ENCODE results near the gene RNF187.
"Not testable (repeated sequence)": the region's sequence is repeated elsewhere in the genome, so short reads cannot be mapped to it uniquely, and the experiment has no call there.

Gene RNF187

GRCh38 chr1:228460821-228461220 is 26.4 kb upstream of the RNF187 start:
- no peak for DNase-seq

GRCh38 chr1:228462560-228462959 is 24.6 kb upstream of the RNF187 start:
- DNase-seq: no peak

- DNase-seq: no peak
These were observed 24.1 kb upstream of the RNF187 start for GRCh38 chr1:228463009-228463558.

GRCh38 chr1:228463559-228464455 is 23.4 kb upstream of the RNF187 start:
- DNase-seq: peak; percentile 56 to 68

DNA sequence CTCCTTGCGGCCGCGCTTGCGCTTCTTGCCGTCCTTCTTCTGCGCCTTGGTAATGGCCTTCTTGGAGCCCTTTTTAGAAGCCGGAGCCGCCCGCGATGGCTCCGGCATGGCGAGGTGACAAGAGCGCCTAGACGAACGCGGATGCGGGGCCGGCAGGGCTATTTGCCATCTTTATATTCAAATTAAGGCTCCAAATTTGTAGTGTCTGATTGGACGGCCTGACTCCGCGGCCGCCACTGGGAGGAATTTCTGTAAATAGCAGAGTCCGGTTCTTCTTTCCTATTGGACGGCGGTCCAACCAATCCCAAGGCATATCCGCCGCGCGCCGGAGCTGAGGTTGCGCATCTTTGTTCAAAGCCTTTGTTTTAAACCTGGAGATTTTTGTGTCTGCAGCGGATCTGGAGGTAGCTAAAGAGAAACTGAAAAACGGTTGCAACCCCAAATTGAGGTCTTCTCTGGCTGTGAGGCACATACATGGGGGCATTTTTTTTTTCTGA is 22.6 kb upstream of the RNF187 start:
- peak; percentile 89 to 94 for DNase-seq

DNA sequence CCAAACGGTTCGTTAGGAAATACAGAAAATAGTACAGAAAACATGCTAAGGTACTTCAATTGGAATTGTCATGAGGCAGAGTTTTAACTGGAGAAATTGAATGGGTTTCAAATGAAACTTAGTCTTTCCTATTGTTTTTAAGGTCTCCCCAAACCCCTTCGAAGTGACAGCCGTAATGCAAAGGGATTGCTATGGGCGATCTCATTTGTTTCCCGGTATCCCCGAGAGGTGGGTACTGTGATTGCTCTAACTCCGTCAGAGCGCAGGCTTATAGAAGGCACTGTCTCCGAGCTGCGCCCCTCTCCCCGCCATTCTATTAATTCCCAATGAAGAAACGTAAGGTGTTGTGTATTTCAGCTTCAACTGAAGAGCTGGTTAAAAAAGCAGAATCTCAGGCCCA is 22.0 kb upstream of the RNF187 start:
- no peak for DNase-seq

DNA sequence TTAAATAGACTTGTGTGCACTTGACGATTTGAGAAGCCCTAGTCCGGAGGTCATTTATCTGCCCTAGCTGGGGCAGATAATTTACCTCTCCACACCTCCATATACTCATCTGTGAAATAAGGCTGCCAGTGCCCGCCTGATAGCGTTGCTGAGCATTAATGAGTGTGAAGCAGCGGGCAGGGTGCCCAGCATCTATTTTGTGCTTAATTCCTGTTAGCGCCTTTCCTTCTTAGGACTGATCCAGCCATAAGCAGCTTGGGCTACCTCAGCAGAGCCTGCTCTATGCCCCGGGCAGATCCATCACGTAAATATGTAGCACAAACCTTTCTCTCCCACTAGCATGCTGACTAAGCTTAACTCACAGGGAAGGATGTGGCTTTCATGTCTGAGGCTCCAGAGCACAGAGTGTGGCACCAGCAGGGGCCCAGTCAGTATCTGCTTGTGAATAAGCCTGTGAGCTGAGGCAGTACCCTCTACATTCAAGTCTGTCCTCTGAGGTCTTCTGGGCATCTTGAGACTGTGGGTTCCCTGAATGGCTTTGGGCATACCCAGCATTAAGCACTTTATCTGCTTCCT is 21.5 kb upstream of the RNF187 start:
- peak; percentile 10 to 39 for DNase-seq

DNA sequence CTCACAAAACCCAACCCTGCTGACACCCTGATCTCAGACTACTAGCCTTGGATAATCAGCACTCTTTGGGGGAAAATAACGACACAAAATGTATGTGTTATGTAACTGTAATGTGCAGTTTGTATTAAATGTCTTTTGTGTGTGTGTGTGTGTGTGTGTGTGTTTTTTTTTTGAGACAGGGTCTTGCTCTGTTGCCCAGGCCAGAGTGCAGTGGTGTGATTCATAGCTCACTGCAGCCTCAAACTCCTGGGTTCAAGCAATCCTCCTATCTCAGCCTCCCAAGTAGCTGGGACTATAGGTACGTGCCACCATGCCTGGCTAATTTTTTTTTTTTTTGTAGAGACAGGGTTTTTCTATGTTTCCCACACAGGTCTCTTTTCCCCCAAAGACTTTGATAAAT is 19.0 kb upstream of the RNF187 start:
- DNase-seq: not testable (repeated sequence)

DNA sequence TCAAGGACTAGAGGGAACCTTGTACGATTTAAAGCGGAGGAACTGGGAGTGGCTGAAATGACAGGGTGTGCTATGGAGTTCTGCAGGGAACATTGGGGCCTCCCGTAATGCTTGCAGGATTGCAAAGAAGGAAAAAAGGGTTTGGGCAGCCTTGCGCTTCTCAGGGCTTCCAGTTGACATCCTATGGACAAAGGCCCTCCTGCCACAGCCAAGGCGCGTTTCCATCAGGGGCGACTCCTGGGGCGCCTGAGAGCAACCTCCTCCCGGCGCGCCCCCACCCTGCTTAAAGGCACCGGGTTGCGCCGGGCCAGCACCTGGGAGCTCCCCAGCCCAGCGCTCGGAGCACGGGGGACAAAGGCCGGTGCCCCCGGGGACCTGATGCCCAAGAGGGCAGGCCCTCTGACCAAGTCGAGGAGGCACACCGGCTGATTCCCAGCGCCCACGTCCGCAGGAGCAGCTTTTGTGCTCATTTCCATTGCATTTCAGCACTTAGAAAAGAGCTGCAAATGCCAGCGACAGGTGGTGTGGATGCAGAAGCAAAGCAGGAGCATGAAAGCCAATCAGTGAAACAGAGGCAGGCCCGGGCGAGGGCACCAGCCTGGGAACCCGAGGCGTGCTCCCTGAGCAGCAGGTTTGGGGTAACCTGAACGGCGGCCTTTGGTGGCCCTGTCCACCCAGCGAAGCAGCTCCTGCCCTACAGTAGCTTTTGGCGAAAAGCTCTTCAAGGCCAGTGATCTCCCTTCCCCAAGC is 17.6 kb upstream of the RNF187 start:
- no peak for DNase-seq

DNA sequence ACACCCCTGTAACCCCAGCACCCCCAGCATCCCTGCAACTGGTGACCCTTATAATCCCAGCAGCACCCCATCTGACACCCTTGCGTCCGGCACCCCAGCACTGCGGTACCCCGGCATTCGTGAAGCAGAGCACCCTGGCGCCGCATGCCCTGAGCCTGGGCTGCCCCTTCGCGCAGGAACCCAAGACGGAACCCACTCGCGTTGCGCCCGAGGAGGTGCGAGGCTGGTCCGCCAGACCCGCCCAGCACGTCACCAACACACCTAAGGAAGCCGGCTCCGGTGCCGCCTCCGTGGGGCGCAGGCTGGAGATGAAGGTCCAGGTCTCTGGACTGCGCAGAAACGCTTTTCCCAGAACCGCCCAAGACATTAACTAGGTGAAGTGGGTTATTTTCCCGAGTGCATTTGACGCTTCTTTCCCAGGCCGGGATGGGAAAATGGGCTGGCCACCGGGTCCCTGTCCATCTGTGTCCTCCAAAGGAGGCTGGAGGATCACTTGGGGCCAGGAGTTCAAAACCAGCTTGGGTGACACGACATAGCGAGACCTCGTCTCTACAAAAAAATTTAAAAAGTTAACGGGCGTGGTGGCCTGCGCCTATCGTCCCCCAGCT is 15.9 kb upstream of the RNF187 start:
- no peak for DNase-seq

GRCh38 chr1:228471762-228472398 is 15.3 kb upstream of the RNF187 start:
- DNase-seq: peak; percentile 37 to 61

DNA sequence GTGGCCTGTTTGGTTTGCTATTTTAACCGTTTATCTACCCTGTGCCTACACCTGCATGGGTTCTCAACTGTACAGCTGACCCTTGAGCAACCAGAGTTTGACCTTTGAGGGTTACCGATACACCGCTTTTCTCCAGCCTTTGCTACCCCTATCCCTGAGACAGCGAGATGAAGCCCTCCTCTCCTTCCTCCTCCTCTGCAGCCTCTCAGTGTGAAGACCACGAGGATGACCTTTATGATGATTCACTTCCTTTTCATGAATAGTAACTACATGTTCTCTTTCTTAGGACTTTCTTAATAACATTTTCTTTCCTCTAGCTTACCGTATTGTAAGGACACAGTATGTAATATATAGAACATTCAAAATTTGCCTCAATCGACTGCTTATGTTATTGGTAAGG is 14.5 kb upstream of the RNF187 start:
- DNase-seq: no peak

DNA sequence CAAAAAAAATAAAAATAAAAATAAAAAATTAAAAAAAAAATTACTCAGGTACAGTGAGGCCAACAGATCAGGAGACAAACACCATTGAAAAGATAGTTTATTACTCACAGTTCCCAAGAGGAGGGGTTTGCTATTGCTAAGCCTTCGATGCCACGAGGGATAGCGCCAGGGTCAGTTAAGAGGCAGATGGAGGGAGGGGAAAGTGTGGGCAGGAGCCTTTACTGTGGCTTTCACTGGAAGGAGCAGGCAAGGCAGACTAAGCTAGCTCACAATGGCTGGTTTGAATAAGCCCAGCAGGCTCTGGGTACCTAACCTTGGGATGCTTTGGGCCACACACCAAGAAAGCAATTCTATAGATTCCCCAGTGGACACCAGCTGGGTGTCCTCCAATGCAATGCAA is 12.7 kb upstream of the RNF187 start:
- DNase-seq: no peak

DNA sequence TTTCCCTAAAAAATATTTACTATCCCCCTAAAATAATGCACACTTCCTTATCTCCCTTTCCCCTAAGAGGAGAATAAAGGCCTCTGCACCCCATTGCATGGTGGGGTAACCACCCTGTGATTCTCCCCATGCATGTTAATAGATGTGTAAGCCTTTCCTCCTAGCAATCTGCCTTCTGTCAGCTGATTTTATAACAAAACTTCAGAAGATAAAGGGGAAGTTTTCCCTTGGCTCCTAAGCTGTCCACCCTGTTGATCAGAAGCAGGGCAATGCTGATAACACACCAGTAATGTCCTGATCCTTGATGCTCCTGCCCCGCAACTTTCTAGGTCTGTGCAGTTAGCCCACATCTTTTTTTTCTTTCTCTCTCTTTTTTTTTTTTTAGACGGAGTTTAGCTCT is 11.4 kb upstream of the RNF187 start:
- no peak for DNase-seq

- no peak for DNase-seq
These were observed 9.9 kb upstream of the RNF187 start for GRCh38 chr1:228477263-228477662.

- no peak for DNase-seq
These were observed 8.9 kb upstream of the RNF187 start for GRCh38 chr1:228478326-228478725.

DNA sequence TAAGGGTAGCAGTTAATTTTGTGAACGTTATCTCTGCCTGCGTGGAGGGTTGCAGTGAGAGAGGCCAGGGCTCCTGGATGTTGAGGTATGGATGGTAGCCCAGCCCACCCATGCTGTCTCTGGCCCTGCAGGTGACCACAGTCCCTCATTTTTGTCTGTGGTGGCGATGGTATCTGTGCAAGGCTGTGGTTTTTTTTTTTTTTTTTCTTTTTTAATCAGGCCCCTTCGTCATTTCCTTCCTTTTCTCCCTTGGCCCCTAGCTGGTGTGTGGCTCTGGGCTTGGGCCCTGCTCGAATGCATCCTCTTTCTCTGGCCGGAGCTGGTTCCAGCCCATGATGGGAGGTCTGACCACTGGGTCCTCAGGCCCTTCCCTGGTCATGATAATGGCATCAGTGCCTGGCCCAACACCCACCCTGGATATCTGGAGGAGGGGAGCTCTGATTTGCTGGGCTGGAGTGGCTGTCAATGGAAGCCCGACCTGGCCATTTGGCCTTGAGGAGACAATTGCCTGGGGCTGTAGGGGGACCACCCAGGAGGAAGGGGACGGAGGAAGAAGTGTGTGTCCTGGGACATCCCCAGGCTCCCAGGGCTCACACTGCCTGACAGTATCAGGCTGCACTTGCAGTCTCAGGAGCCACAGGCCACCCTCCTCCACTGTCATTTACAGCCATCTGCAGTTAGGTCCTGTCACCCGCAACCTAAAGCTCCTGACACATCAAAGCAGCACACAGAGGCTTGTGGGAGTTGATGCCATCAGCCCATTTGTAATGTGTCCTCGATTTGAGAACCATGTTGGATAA is 8.1 kb upstream of the RNF187 start:
- peak; percentile 18 to 27 for DNase-seq

- no peak for DNase-seq
These were observed 3.4 kb upstream of the RNF187 start for GRCh38 chr1:228483789-228484188.

- DNase-seq: peak; percentile 86 to 88
These were observed 416 bp upstream of the RNF187 start for GRCh38 chr1:228486596-228487335.

- no peak for DNase-seq
These were observed 1.1 kb downstream of the RNF187 start for GRCh38 chr1:228488125-228488817.

Data from CD4-positive, alpha-beta T cell treated with Interleukin-4 for 1 hour (primary cell).